Kidney epithelial cell (primary cell): ENCODE results near the gene CYP3A5. TPM values are rescaled to one million over a fixed set of nuclear protein-coding genes. Genes with fewer than 3 reads are reported as not detected.

Experiments used
- DNase-seq: peaks from one replicate; pipeline ENCODE4 v3.0.0-alpha.2; 2010; ENCODE audit warnings: low read depth
- H3K27me3 ChIP-seq: 2 replicates; pipeline ENCODE4 v1.6.0; 2011; ENCODE audit warnings: low read length; ENCODE audit not compliant: control insufficient read depth, insufficient read depth
- H3K36me3 ChIP-seq: 2 replicates; pipeline ENCODE4 v1.5.1; 2011; ENCODE audit warnings: low read length; ENCODE audit not compliant: control insufficient read depth, insufficient read depth
- H3K4me3 ChIP-seq: 2 replicates; pipeline ENCODE4 v1.5.1; 2011; ENCODE audit warnings: low read depth, mild to moderate bottlenecking, control low read depth, low read length
- total RNA-seq: library from RNA; depleted of rRNA; stranded (reverse); fragments of >200 nt; gene quantifications from 2 replicates; pipeline ENCODE4 v1.2.3, GENCODE V29; 2015
- TF ChIP-seq, protein P1 (sequence below): IDR thresholded peaks from 2 replicates; pipeline ENCODE4 v1.5.1; 2011; ENCODE audit warnings: mild to moderate bottlenecking, moderate library complexity, low read length, control low read depth, inconsistent platforms; ENCODE audit not compliant: insufficient read depth, poor library complexity, severe bottlenecking

CYP3A5 gene
- total RNA-seq, 1 donor from 2014 or later, result 0.25 TPM

DNA sequence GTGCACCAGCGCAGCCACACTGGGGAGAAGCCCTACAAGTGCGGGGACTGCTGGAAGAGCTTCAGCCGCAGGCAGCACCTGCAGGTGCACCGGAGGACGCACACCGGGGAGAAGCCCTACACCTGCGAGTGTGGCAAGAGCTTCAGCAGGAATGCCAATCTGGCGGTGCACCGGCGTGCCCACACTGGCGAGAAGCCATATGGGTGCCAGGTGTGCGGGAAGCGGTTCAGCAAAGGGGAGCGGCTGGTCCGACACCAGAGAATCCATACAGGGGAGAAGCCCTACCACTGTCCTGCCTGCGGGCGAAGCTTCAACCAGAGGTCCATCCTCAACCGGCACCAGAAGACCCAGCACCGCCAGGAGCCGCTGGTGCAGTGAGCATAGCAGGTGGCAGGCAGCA, 50.2 kb downstream of the CYP3A5 start:
- TF ChIP-seq, protein P1, sequence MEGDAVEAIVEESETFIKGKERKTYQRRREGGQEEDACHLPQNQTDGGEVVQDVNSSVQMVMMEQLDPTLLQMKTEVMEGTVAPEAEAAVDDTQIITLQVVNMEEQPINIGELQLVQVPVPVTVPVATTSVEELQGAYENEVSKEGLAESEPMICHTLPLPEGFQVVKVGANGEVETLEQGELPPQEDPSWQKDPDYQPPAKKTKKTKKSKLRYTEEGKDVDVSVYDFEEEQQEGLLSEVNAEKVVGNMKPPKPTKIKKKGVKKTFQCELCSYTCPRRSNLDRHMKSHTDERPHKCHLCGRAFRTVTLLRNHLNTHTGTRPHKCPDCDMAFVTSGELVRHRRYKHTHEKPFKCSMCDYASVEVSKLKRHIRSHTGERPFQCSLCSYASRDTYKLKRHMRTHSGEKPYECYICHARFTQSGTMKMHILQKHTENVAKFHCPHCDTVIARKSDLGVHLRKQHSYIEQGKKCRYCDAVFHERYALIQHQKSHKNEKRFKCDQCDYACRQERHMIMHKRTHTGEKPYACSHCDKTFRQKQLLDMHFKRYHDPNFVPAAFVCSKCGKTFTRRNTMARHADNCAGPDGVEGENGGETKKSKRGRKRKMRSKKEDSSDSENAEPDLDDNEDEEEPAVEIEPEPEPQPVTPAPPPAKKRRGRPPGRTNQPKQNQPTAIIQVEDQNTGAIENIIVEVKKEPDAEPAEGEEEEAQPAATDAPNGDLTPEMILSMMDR, result no peak
- H3K36me3 ChIP-seq, result peaks cover 5% of the 10 kb centered on the region
- H3K27me3 ChIP-seq, result no peaks in the 10 kb centered on the region
- DNase-seq, result no peak
- no peak overlapping the region for H3K4me3 ChIP-seq

DNA sequence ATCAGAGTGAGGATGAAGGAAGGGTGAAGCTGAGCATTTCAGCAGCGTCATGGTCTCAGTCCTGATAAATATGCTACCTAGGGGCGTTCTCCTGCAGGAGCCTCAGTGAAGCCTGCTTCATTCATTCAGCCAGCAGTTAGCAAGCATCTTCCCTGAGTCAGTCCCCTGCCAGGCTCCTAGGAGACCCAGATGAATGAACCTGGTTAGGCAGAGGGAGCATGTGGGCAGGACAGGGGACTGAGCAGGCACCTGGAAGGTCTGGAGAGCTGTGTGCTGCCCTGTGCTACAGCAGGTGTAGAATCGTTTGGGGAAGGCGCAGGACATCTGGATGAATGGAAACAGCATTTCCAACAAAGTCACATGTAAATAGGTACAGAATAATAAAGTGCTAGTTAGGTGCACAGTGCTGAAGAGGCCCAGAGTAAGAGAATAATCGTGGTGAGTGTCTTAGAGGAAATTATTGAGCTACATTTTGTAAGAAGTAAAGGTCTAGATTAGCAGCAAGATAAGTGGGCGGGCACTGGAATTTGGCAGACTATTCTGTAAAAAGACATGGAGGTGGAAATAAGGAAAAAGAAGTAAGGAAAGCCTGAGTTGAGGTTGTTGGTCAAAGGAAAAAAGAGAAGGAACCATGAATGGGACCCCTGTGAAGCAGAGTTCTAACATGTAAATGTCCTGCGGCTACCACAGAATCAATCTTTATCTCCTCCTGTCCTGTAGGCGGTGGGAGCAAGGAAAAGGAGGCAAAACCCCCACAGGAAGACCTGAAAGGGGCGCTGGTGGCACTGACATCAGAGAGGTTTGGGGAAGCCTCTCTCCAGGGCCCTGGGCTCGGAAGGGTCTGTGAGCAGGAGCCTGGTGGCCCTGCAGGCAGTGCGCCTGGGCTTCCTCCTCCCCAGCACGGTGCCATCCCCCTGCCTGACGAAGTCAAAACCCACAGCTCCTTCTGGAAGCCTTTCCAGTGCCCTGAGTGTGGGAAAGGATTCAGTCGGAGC, 51.0 kb downstream of the CYP3A5 start:
- DNase-seq, result no peak
- H3K27me3 ChIP-seq, result no peaks in the 10 kb centered on the region
- no peak overlapping the region for H3K4me3 ChIP-seq
- peaks cover 9% of the 10 kb centered on the region for H3K36me3 ChIP-seq
- TF ChIP-seq, protein P1, result no peak

DNA sequence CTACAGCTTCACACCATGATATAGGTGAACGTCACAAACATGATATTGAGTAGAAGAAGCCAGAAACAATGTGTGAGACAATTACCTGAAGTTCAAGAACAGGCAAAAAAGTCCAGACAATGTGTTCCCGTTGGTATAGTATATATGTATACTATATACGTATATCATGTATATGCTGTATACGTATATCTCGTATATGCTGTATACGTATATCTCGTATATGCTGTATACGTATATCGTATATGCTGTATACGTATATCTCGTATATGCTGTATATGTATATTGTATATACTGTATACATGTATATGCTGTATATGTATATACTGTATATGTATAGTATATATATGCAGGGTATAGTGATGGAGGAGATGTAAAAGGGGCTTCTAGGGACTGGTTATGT, 52.3 kb downstream of the CYP3A5 start:
- DNase-seq, result no peak
- no peaks in the 10 kb centered on the region for H3K27me3 ChIP-seq
- H3K36me3 ChIP-seq, result peaks cover 10% of the 10 kb centered on the region
- TF ChIP-seq, protein P1, result no peak
- no peak overlapping the region for H3K4me3 ChIP-seq

DNA sequence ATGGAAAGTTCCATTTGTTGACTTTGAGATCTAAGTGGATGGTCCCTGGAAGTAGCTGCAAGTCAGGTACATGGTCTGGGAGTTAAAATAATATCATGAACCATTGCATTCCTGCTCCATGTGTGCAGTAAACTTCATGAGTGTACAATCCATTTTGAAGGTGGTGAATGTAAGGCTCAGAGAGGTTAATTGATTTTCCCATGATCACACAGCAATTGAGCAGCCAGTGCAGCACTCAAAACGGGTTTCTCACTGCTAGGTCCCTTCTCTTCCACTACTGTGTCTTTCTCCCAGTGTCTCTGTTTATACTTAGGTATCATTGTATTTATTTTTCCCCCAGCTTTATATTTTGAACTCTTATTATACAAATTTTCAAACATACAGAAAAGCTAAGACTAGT, 53.1 kb downstream of the CYP3A5 start:
- Histone ChIP-seq H3K27me3 (no peaks in the 10 kb centered on the region), H3K4me3 (no peak overlapping the region), H3K36me3 (peaks cover 11% of the 10 kb centered on the region)
- TF ChIP-seq, protein P1, result no peak
- no peak for DNase-seq

DNA sequence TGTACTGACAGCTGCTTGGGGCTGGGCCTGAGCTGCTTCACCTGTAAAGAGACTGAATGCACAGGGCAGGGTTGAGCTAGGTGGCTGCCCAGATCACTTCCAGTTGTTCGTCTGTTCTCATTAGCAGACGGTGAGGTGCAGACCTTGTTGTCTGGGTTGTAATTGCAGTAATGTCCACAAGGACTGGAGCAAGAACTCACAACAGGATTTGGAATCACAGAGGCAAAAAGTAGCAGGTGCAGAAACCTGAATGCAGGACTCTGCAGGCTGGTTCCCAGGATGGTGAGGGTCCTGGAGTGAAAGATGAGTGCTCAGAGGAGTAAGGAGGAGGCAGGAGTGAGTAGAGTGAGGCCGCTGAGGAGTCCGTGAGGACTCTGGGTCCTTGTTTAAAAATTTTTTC, 53.8 kb downstream of the CYP3A5 start:
- no peak for DNase-seq
- Histone ChIP-seq H3K4me3 (no peak overlapping the region), H3K27me3 (no peaks in the 10 kb centered on the region), H3K36me3 (peaks cover 11% of the 10 kb centered on the region)
- TF ChIP-seq, protein P1, result no peak
